Renal pelvis (tissue), 4 donors: ENCODE data around the gene JAK1. TPM values are rescaled to one million over a fixed set of nuclear protein-coding genes. Genes with fewer than 3 reads are reported as not detected.
"Not testable (repeated sequence)": the region's sequence is repeated elsewhere in the genome, so short reads cannot be mapped to it uniquely, and the experiment has no call there.

Experiments used
- DNase-seq: peaks from one replicate; pipeline ENCODE4 v3.0.0-alpha.2; 2013
- polyA plus RNA-seq, 3 donors: library from polyadenylated mRNA; unstranded; fragments of 120-200 nt; gene quantifications; one replicate each; pipeline ENCODE4 v1.2.1, GENCODE V29; 2013; ENCODE audit not compliant: insufficient read length in 3 of 3

JAK1 gene
- polyA plus RNA-seq, 3 donors, result 94.8 to 109 (median 97.9) TPM

DNA sequence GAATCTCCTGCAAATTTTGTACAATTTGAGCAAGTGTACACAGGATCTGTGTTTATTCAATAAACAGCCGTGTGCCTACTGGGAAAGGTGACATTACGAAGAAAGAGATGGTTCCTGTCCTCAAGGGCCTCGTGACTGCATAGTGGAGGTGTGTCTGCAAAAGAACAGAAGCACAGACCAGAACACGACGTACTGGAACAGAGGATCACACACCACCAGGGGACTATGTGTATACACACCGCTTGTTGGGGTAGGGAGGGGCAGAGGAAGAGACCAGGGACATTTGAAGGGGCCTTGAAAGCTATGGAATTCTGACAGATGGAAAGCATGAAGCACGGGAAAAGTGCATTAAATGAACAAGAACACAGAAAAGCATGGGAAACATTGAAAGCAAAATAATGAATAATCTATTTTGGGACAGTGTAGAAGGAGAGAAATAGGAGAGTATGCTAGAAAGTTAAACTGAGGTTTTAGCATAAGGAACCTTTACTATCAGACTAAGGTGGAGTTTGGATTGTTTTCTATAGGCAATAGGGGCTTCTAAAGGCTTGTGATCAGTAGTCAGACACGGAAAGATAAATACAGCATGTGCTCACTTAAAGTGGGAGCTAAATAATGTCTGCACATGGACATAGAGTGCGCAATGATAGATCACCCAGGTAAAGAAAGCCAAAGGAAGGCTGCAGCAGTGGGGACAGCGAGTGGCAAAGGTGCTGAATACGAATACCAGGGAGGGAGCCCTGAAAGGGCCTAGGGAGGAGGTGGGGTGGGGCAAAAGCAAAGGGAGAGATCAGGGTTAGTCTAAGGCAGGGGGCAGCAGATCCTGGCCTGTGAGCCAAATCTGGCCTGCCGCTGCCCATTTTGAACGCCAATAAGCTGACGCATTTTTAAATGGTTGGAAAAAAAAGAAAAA lies 11.0 kb downstream of the JAK1 start:
- no peak for DNase-seq

DNA sequence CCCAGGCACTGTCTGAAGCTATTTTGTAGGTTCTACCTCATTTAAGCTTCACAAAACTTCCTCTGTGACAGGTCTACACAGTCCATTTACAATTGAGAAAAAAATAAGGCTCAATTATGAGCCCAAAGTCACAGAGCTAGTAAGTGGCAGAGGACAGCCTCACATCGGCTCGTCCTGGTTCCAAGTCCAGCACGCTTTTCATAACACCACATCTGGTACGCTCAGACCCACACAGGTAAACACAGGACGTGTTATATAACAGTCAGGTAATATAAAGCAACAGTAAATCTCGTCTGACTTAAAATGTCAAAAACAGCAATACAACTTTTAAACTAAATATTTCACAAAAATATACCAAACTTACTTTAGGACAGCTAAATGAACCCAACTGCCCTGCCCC lies 13.1 kb downstream of the JAK1 start:
- no peak for DNase-seq

DNA sequence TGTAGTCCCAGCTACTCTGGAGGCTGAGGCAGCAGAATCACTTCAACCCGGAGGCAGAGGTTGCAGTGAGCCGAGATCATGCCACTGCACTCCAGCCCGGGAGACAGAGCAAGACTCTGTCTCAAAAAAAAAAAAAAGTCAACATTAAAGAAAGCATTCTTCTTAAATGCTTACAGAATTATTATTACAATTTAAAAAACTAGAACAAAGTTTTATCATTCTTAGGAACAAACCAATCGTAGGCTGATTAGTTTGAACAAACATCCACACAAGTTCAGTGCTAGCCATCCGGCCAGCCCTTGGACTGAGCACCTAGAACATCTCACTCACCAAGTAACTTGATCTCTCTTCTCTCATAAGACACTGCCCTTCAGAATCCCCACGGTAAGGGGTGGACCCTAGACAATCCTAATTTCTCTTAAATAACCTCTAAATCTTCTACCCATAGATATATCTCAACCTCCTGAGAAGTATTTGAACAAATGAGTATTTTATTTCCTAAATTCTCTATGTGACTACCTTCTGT lies 16.0 kb downstream of the JAK1 start:
- DNase-seq, result no peak

DNA sequence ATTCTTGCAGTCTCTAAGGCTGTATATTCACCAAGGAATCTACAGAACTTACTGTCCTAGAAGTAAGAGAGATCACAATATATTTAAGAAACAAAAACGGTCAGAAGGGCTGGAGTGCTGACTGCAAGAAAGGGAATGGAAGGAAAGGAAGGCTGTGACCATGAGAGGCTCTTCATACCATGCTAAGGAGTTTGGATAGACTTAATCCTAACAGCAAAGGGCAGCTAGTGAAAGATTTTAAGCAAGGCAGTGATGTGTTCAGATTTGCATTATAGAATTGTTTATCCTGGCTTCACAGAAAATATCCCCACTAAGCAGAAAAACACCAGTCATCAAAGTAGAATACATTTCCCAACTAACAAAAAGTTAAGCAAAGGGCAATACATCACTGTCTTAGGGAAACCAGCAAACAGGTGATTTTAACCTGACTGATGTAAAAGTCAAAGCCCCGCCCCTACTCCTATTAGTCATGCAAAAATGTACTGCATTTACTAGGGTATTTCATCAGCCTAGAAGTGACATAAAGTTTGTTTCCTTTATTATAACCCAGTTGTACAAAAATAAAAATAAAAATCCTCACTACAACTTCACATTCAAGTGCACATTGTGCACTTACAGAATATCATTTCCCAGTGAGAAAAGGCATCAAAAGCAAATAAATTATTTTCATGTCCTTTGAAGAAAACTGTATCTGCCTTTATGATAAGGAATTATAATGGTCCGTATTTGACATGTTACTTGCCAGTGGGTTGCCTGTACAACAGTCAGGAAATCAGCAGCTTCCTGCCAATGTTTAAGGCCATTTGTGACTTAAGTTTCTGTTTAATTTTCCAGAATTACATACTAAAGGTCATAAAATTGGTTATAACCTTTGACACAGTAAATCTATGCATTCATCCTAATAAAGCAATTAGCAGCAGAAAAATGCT lies 17.2 kb downstream of the JAK1 start:
- DNase-seq, result no peak

DNA sequence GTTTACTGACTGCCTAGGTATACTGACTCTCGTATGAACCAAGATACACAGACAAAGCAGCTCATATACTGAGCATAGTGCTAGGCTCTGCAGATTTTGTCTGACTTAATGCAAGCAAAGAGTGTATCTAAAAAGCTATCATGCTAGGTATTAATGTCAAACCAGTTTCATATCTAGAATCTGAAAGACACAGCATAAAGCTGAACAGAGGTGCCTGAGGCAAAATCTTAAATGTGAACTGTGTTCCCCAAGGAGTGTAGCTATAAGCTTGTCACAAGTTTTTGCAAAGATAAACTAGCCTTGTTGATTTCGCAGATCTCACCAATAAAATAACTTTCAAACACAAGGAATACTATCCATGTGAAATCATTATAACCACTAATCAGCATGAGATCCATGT lies 18.1 kb downstream of the JAK1 start:
- no peak for DNase-seq

DNA sequence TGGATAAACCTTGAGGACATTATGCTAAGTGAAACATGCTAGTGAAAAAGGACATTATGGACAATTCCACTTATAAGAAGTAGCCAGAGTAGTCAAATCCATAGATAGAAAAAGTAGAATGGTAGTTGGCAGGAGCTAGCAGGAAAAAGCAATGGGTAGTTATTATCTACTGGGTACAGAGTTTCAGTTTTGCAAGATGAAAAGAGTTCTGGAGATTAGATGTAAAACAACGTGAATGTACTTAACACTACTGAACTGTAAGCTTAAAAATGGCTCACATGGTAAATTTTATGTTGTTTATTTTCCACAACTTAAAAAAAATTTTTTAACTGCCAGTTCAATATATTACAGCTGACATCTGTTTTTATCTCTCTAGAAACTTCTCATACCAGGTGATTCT lies 19.4 kb downstream of the JAK1 start:
- no peak for DNase-seq

DNA sequence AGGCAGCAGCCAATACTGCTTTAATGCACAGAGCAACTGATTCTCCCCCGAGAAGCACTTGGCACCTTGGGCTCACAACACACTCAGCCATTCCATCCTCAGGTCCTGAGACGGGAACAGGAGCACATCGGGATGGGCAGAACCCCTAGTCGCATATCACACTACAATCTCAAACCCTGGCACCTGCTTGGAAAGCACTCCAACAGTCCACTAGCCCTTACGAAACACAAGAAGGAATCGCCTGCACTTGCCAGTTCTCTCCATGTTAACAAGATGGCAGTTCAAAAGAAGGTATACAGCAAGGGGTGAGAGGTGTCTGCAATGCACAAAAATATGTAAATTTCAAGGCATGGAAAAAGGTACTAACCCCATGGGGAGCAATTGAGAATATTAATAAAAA lies 21.4 kb downstream of the JAK1 start:
- no peak for DNase-seq

DNA sequence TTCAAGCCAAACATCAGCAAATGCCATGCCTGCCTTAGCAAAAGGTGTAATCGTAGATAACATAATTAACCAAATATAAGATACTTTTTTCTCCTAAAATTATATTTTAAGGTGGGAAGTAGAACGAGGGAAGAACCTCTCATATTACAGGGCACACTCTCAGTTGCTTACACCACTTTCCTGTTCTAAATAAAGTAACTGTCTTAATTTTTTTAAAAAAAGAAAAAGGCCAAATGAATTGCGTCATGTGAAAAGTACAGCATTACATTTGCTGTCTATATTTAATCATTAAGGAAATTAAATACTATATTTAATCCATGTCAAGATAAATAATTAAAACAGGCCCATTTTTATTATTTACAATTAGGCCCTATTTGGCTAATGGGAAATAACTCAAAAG lies 23.7 kb downstream of the JAK1 start:
- DNase-seq, result no peak

DNA sequence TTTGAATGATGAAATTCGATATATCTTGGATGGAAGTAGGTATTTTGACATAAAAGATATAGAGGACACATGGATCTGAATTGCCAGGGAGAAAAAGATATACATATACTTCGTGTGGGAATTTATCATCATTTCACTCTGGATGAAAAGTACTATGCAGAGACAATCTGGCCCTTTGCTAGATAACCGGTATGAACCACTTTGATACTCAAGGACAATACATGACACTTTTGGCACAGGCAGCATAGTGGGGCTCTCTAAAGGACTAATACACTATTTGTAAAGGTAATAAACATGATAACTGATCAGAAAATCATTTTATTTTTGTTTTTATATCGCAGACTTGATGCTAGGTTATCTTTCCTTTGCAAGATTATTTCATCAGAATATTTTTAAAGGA lies 24.2 kb downstream of the JAK1 start:
- DNase-seq, result no peak

DNA sequence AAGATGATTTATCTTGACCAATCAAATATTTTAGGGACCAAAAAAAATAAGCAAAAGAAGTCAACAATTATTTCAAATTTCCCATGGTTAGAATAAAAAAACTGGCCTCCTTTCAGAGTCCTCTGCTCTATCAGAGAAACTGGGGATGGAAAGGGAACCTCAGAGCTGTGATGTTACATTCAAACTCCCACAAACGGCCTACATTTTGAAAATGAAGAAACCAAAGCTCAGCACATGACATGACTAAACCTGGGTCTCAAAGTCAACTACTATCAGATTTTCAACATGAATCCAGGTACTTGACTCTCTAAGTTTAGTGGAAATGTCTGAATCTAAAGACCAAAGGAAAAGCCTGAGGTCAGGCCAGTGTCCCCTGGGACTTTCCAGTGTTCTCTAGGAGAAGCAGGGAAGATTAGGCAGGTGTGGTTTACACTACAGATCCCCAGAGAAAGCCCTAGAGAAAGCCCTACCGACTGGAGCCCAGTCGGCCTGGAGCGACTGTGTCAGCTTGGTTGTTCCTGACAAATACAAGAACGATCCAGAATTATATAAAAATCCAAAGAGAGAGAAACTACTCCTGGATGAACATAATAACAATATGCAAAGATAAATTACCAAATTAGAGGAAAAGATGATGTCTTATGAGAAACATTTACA lies 24.8 kb downstream of the JAK1 start:
- DNase-seq, result no peak

DNA sequence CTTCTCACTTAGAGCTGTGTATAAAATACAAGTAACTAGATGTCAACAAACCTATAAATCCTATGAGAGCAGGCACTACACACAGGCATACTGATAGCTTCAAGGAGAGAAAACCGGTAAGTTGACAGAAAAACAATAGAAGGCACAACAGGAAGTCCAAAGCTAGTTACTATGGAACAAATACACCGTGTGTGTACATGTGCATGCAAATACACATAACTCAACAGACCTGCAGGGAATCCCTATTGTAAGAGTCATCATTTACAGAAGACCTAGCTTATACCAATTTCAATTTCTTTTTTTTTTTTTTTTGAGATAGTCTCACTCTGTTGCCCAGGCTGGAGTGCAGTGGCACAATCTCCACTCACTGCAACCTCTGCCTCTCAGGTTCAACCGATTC lies 26.3 kb downstream of the JAK1 start:
- DNase-seq, result no peak

DNA sequence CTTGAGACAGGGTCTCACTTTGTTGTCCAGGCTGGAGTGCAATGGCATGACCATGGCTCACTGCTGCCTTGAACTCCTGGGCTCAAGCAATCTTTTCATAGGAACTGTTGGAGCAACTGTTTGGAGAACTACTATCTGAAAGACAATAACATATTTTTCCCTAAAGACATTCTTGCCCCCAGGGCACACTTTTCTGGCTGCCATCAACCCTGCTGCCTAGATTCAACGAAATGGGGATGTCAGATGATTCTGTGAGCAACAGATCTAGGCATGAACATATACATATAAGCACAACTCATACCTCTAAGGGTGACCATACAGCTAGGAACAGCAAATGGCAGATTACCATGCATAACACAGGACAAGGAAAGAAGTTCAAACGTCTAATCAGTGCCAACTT lies 27.4 kb downstream of the JAK1 start:
- DNase-seq, result no peak

DNA sequence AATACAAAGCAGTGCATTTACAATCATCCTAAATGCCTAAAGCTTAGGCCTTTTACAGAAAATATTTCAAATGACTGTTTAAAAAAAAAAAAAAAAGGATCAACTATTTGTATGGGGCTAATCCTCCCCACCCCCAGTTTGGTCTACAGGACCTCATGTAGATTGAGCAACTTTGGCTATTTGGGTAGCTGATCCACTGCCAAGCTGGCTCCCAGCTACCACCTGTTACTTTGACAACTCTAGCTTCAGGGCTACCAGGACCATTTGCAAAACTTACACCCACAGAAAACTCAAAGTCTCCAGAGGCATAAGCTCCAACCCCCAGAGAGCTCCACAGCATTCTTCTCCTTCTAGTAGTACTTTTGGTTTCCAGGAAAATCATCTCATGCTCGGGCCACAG lies 29.4 kb downstream of the JAK1 start:
- no peak for DNase-seq

DNA sequence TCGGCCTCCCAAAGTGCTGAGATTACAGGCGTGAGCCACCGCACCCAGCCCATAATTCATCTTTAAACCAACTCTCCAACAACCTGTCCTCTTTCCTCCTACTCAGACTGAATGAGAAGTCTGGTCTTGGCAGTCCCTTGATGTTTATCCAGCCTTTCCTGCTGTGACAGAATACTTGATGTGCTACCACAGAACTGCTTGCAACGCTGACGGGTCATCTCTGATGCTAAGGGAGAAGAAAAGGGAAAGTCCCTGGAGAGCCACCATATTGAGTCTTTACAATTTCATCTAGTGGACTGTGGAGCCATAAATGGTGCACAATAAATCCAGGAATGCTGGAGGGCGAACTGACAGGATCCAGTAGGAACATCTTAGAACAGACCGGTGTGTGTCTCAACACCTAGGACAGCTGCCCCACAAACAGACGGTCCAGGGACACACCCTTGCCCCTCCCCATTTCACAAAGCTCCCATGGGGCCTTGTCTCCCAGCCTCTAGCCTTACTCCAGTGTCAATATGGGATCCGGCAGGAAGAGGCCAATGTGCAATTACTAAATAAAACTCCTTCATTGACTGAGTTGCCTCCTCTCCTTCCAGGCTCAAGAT lies 30.7 kb downstream of the JAK1 start:
- DNase-seq, result no peak

DNA sequence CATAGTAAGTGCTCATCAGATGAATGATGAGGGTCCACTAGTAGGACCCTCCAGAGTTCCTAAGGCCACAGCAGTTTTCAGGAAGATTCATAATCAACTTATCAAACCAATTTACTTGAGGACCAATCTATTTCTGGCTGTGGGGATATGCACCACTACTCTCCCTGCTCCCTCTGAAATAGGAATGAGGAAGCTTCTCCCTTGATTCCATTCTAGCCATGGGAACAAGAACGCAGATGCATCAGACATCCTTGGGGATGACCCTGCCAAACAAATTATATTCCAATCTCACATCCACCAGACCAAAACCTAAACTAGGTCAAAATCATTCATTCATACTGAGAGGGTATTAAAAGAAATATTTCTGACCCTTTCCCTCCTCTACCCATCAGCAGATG lies 31.5 kb downstream of the JAK1 start:
- no peak for DNase-seq

DNA sequence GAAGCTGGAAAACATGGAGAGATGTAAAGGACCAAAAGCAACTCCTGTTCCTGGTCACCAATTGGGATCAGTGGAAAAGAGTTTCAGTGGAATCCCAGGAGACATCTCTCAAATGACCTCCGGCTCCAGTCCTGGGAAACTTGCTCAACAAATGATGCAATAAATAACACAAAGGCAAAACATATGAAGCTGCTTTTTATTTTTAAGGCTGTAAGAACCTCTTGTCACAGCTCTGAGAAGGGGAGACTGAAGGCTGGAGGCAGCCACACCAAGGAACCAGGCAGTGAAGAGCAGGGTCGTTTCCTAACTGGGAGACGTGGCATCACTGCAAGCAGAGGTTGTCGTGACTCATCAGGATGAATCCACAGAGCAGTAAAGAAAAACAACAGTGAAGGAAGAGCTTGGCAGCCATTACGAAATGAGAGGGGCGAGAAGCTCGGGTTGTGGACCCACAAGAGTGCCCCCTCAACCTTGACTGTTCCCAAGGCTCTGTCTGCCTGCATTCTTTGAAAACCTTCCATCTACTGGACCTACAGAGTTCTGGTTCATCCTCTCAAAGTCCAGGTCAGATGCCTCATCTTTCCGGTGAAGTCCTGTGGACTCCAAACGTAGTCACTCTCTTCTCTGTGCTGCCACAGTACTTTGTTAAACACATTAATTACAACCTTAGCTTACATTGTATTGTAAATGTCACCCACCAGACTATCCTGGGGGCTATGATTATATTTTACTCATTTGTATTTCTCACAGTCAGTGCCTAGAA lies 32.1 kb downstream of the JAK1 start:
- no peak for DNase-seq

DNA sequence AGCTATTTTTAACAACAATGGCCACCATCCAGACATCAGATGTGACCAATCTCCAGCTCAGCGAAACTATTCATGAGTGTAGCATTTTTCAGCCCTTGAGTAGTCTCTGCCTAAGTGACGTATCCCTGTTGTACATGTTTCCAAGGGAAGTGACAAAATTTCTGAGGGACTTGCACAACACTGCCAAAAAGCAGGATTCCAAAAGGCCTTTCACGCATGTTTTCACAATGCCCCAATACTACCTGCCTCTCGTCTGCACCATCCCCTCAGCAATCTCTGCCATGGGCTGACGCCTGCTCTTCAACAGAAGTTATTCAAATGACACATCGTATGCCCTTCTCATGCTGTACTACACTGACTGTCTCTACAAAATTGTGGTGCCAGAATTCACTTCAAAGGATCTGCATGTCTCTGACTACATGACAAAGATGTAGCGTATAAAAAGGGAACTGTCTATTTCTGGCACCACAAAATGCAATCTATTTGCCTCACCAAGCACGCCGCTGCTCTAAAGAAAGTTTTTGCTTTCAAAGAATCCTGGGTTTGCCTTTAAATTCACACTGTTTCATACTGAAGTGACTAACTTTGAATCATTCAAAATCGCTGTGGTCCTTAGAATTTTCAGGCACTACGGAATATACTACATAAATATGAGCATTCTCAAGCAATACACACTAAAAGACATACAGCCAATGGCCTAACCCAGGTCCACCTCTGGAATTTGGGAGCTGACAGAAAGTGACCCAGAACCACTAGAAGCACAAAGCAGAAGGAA lies 32.9 kb downstream of the JAK1 start:
- no peak for DNase-seq

DNA sequence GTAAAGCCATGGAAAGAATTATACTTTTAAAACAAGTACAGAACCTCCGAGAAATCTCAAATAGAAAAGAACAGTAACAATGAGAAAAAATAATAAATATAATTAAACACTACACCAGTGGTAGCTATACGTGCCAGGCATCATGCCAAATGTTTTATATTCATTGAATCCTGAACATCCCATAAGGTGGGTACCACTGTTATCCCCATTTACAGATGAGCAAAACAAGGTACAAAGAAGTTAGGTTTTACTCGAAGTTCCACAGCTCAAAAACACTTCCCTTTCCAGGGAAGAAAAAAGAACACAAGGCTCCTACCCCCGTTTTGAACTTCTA lies 33.4 kb downstream of the JAK1 start:
- no peak for DNase-seq

DNA sequence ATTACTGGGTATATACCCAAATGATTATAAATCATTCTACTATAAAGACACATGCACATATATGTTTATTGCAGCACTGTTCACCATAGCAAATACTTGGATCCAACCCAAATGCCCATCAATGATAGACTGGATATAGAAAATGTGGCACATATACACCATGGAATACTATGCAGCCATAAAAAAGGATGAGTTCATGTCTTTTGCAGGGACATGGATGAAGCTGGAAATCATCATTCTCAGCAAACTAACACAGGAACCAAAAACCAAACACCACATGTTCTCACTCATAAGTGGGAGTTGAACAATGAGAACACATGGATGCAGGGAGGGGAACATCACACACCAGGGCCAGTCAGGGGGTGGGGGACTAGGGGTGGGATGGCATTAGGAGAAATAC lies 35.7 kb downstream of the JAK1 start:
- DNase-seq, result not testable (repeated sequence)

DNA sequence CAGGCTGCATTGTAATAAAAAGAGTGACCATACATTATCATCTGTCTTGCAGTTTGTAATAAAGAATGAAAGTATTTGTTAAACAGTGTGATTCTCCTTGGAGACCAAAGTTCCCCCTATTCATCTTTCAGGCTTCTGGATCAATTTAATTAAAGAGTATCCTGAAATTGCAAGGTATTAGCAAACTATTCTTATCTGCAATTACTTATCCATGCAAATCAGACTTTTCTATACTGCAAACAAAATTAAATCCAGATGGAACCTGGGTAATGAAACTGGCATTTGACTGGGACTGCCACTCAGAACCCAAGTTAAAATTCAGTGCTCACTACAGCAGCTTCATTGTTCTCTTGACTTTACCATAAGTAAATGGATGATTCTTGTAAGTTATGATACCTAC lies 37.1 kb downstream of the JAK1 start:
- no peak for DNase-seq
